Right renal cortex interstitium (tissue), 3 donors: ENCODE data around the gene MRPL48. TPM values are rescaled to one million over a fixed set of nuclear protein-coding genes. Genes with fewer than 3 reads are reported as not detected.
A peak's percentile ranks its signal among the peaks of the same experiment; 100 is the strongest.
"Not testable (repeated sequence)": the region's sequence is repeated elsewhere in the genome, so short reads cannot be mapped to it uniquely, and the experiment has no call there.

ENCODE experiments used
- DNase-seq, 3 donors: peaks; one replicate each; pipeline ENCODE4 v3.0.0-alpha.2; 2013; ENCODE audit warnings: low read depth in 3 of 3, low spot score in 2 of 3
- polyA plus RNA-seq, 3 donors: library from polyadenylated mRNA; unstranded; fragments of 120-200 nt; gene quantifications; one replicate each; pipeline ENCODE4 v1.2.1, GENCODE V29; 2013; ENCODE audit not compliant: insufficient read length in 3 of 3

Gene MRPL48
- polyA plus RNA-seq, 3 donors, result 73.3 to 75.1 (median 74.2) TPM

GRCh38 chr11:73833067-73833466 is 45.4 kb downstream of the MRPL48 start:
- DNase-seq, result no peak

GRCh38 chr11:73838443-73839122 is 50.9 kb downstream of the MRPL48 start:
- no peak for DNase-seq

- DNase-seq, result no peak
Measured at GRCh38 chr11:73839123-73839457, 51.4 kb downstream of the MRPL48 start.

- no peak for DNase-seq
Measured at GRCh38 chr11:73851046-73851764, 63.5 kb downstream of the MRPL48 start.

GRCh38 chr11:73852049-73852448 is 64.4 kb downstream of the MRPL48 start:
- DNase-seq, result no peak

- no peak for DNase-seq
Measured at GRCh38 chr11:73854680-73855079, 67.0 kb downstream of the MRPL48 start.

GRCh38 chr11:73856031-73856567 is 68.4 kb downstream of the MRPL48 start:
- no peak for DNase-seq

GRCh38 chr11:73859671-73860070 is 72.0 kb downstream of the MRPL48 start:
- no peak for DNase-seq

- no peak for DNase-seq
Measured at GRCh38 chr11:73860202-73860601, 72.5 kb downstream of the MRPL48 start.

GRCh38 chr11:73862986-73863385 is 75.3 kb downstream of the MRPL48 start:
- no peak for DNase-seq

GRCh38 chr11:73866095-73866579 is 78.5 kb downstream of the MRPL48 start:
- DNase-seq, result no peak

- DNase-seq, result peak in 2 of 3 donors; percentile 27 to 45
Measured at GRCh38 chr11:73866586-73866996, 78.9 kb downstream of the MRPL48 start.

GRCh38 chr11:73869332-73869949 is 81.8 kb downstream of the MRPL48 start:
- no peak for DNase-seq

GRCh38 chr11:73870261-73870660 is 82.6 kb downstream of the MRPL48 start:
- no peak for DNase-seq

- DNase-seq, result no peak
Measured at GRCh38 chr11:73872749-73873357, 85.2 kb downstream of the MRPL48 start.

GRCh38 chr11:73875380-73875779 is 87.7 kb downstream of the MRPL48 start:
- DNase-seq, result no peak

GRCh38 chr11:73875840-73876239 is 88.2 kb downstream of the MRPL48 start:
- no peak for DNase-seq

GRCh38 chr11:73876424-73877310 is 89.0 kb downstream of the MRPL48 start, which contains the start of the genes COA4 and PAAF1:
Gene COA4 (minus strand): TSS chr11:73876846. CDS start chr11:73873378, 3,468 bp downstream.
Gene PAAF1 (plus strand): TSS chr11:73876999. CDS start chr11:73877022, 23 bp downstream.
- peak; percentile 89 to 95 (median 94) for DNase-seq

- no peak for DNase-seq
Measured at GRCh38 chr11:73878771-73879170, 91.1 kb downstream of the MRPL48 start.

- not testable (repeated sequence) for DNase-seq
Measured at GRCh38 chr11:73880449-73880848, 92.8 kb downstream of the MRPL48 start.
